ENCODE data around the gene ADGRB3. TPM values are rescaled to one million over a fixed set of nuclear protein-coding genes. Genes with fewer than 3 reads are reported as not detected.

The ADGRB3 gene
- total RNA-seq, 1 experiment from 2014 or later = 0.11 TPM

DNA sequence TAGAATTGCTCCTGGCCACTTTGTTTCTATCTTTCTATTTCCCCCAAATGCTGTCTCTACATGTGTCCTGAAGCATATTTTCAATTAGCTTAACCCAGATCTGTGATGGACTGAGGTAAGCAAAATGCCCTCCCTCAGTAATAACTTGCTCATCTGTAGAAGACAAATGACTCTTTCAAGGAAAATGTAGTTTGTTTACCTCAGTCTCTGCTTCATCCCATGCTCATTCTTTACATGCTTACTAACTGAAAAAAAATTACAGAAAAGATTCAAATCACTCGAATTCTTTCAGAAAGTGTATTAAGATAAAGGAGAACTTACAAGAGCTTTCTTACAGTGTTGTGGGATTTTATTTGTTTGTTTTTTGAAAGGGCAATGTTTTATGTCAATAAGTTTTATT lies 630.6 kb downstream of the ADGRB3 start:
- no peaks in the 10 kb centered on the region for H3K4me1 ChIP-seq (ENCODE audit: insufficient read depth, low read length)
- H3K4me2 ChIP-seq (ENCODE audit: low read length) = no peak overlapping the region
- no peaks in the 10 kb centered on the region for H3K79me2 ChIP-seq (ENCODE audit: low read length)
- H3K36me3 ChIP-seq (ENCODE audit: low read depth, low read length) = no peaks in the 10 kb centered on the region
- no peak overlapping the region for H3K4me3 ChIP-seq (ENCODE audit: low read length)
- ATAC-seq = no peak
- CTCF ChIA-PET = no interaction called here
- no peaks in the 10 kb centered on the region for H3K9me2 ChIP-seq (replicated peaks; ENCODE audit: low read length)
- H3F3A ChIP-seq (ENCODE audit: low read length, unreplicated experiment) = no peaks in the 10 kb centered on the region
- intact Hi-C loops (cut with micrococcal nuclease) = no loop called here
- no peak overlapping the region for H3K27ac ChIP-seq (ENCODE audit: low read length)
- H2AFZ ChIP-seq (ENCODE audit: low read length) = no peak overlapping the region
- H3K27me3 ChIP-seq (ENCODE audit: low read length) = no peaks in the 10 kb centered on the region
- no peak for DNase-seq
- H3K9ac ChIP-seq (ENCODE audit: low read length) = no peak overlapping the region
- TF ChIP-seq, protein P1, sequence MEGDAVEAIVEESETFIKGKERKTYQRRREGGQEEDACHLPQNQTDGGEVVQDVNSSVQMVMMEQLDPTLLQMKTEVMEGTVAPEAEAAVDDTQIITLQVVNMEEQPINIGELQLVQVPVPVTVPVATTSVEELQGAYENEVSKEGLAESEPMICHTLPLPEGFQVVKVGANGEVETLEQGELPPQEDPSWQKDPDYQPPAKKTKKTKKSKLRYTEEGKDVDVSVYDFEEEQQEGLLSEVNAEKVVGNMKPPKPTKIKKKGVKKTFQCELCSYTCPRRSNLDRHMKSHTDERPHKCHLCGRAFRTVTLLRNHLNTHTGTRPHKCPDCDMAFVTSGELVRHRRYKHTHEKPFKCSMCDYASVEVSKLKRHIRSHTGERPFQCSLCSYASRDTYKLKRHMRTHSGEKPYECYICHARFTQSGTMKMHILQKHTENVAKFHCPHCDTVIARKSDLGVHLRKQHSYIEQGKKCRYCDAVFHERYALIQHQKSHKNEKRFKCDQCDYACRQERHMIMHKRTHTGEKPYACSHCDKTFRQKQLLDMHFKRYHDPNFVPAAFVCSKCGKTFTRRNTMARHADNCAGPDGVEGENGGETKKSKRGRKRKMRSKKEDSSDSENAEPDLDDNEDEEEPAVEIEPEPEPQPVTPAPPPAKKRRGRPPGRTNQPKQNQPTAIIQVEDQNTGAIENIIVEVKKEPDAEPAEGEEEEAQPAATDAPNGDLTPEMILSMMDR (conservative IDR thresholded peaks at IDR 0.05; ENCODE audit: low read depth, low read length) = no peak
- no peak for TF ChIP-seq EZH2phosphoT487 (IDR thresholded peaks at IDR 0.05; ENCODE audit: borderline replicate concordance, low read length)
- no peak for TF ChIP-seq EZH2 (IDR thresholded peaks at IDR 0.05; ENCODE audit: low read length, unreplicated experiment)
- BruUV-seq (replicated peaks) = no TSS peak
- no peaks in the 10 kb centered on the region for H3K9me3 ChIP-seq (ENCODE audit: low read length)
- H4K20me1 ChIP-seq (ENCODE audit: low read length) = no peaks in the 10 kb centered on the region
- POLR2A ChIA-PET (ENCODE audit: unreplicated experiment) = no interaction called here

DNA sequence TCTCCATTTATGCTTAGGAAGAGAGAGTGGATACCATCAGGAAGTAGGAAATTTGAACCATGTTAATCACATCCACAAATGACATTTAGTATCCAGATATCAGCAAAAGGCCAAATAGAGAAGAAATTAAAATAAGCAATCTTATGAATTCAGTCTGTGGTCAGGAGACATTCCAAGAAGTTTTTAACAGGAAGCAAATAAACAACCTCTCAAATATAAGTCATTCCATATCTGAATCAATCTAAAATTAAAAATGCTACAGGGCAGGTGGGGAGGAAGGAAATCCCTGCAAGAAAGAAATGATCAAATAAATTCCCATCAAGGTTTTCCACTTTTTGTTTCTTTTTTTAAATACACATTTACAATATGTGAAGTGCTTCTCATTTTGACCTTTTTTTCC lies 641.1 kb downstream of the ADGRB3 start:
- Histone ChIP-seq H3K79me2 (ENCODE audit: low read length) (no peaks in the 10 kb centered on the region), H3K9ac (ENCODE audit: low read length) (no peak overlapping the region), H4K20me1 (ENCODE audit: low read length) (no peaks in the 10 kb centered on the region), H2AFZ (ENCODE audit: low read length) (no peak overlapping the region), H3K4me1 (ENCODE audit: insufficient read depth, low read length) (no peaks in the 10 kb centered on the region), H3K27ac (ENCODE audit: low read length) (no peak overlapping the region), H3K27me3 (ENCODE audit: low read length) (no peaks in the 10 kb centered on the region), H3K9me2 (replicated peaks; ENCODE audit: low read length) (no peaks in the 10 kb centered on the region), H3K4me3 (ENCODE audit: low read length) (no peak overlapping the region), H3F3A (ENCODE audit: low read length, unreplicated experiment) (no peaks in the 10 kb centered on the region), H3K9me3 (ENCODE audit: low read length) (no peaks in the 10 kb centered on the region), H3K36me3 (ENCODE audit: low read depth, low read length) (no peaks in the 10 kb centered on the region), H3K4me2 (ENCODE audit: low read length) (no peak overlapping the region)
- ATAC-seq (no peak), DNase-seq (no peak)
- ChIA-PET POLR2A (ENCODE audit: unreplicated experiment) (no interaction called here), CTCF (no interaction called here)
- no TSS peak for BruUV-seq (replicated peaks)
- intact Hi-C loops (cut with micrococcal nuclease) = no loop called here
- no peak for TF ChIP-seq EZH2phosphoT487 (IDR thresholded peaks at IDR 0.05; ENCODE audit: borderline replicate concordance, low read length)
- no peak for TF ChIP-seq EZH2 (IDR thresholded peaks at IDR 0.05; ENCODE audit: low read length, unreplicated experiment)
- TF ChIP-seq, protein P1 (conservative IDR thresholded peaks at IDR 0.05; ENCODE audit: low read depth, low read length) = no peak

DNA sequence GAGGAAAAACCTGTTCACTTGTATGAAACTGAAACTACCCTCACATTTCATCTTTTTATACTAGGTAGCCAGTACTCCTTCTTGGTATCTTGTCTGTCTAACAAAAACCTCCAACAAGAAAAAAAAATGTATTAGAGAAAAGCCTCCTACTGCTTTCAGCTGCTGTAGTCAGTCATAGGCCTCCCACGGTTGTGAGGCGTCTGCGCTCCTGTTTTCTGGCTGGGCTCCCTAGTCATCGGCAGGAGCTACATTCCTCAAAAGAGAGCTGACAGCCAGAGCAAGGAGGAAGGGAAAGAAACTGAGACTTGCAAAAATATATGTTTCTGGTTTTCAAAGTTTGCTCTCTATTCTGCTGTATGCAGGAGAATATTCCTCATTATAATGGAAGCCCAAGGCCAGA lies 644.7 kb downstream of the ADGRB3 start:
- ChIA-PET POLR2A (ENCODE audit: unreplicated experiment) (no interaction called here), CTCF (no interaction called here)
- Histone ChIP-seq H3K4me3 (ENCODE audit: low read length) (no peak overlapping the region), H3K79me2 (ENCODE audit: low read length) (no peaks in the 10 kb centered on the region), H2AFZ (ENCODE audit: low read length) (no peak overlapping the region), H3K9ac (ENCODE audit: low read length) (no peak overlapping the region), H3K4me1 (ENCODE audit: insufficient read depth, low read length) (no peaks in the 10 kb centered on the region), H3K27ac (ENCODE audit: low read length) (no peak overlapping the region), H4K20me1 (ENCODE audit: low read length) (no peaks in the 10 kb centered on the region), H3K36me3 (ENCODE audit: low read depth, low read length) (no peaks in the 10 kb centered on the region), H3K9me3 (ENCODE audit: low read length) (no peaks in the 10 kb centered on the region), H3F3A (ENCODE audit: low read length, unreplicated experiment) (no peaks in the 10 kb centered on the region), H3K9me2 (replicated peaks; ENCODE audit: low read length) (no peaks in the 10 kb centered on the region), H3K27me3 (ENCODE audit: low read length) (no peaks in the 10 kb centered on the region), H3K4me2 (ENCODE audit: low read length) (no peak overlapping the region)
- DNase-seq (no peak), ATAC-seq (no peak)
- no TSS peak for BruUV-seq (replicated peaks)
- TF ChIP-seq EZH2 (IDR thresholded peaks at IDR 0.05; ENCODE audit: low read length, unreplicated experiment) = no peak
- intact Hi-C loops (cut with micrococcal nuclease) = no loop called here
